Measurements from ENCODE around the gene ZRANB2. TPM values are rescaled to one million over a fixed set of nuclear protein-coding genes. Genes with fewer than 3 reads are reported as not detected.

The ZRANB2 gene
- total and polyA plus RNA-seq, 2 donors (not counting 1 experiment from before 2014, with no cell fraction given), result 40.8 to 86.7 TPM

DNA sequence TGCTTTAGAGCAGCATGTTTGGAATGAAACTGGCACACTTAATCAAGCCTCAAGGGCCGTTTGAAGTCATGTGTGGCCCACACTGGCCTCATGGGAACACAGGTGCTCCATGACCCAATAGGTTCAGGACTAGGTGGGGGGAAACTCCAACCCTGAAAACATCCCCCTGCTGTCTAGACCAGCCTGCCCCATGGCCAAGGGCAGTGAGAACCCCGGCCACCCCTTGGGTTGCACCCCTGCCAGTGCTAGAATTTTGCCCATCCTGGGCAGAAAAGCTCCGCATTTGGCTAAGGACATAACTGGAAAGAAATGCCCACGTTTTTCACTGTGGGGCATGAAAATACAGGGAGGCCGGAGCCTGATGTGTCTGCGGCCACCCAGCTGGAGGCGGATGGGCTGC lies 27.1 kb downstream of the ZRANB2 start:
- H3K9me3 ChIP-seq (ENCODE audit: control insufficient read depth, insufficient read depth, low read depth, low read length), result no peaks in the 10 kb centered on the region
- TF ChIP-seq, protein P1, sequence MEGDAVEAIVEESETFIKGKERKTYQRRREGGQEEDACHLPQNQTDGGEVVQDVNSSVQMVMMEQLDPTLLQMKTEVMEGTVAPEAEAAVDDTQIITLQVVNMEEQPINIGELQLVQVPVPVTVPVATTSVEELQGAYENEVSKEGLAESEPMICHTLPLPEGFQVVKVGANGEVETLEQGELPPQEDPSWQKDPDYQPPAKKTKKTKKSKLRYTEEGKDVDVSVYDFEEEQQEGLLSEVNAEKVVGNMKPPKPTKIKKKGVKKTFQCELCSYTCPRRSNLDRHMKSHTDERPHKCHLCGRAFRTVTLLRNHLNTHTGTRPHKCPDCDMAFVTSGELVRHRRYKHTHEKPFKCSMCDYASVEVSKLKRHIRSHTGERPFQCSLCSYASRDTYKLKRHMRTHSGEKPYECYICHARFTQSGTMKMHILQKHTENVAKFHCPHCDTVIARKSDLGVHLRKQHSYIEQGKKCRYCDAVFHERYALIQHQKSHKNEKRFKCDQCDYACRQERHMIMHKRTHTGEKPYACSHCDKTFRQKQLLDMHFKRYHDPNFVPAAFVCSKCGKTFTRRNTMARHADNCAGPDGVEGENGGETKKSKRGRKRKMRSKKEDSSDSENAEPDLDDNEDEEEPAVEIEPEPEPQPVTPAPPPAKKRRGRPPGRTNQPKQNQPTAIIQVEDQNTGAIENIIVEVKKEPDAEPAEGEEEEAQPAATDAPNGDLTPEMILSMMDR (conservative IDR thresholded peaks at IDR 0.05 in 1 of 2, IDR thresholded peaks at IDR 0.05 in 1 of 2; ENCODE audit: low read depth in 1 of 2, low read length in 2 of 2), result no peak
- no peak for TF ChIP-seq EZH2 (IDR thresholded peaks at IDR 0.05; ENCODE audit: low read length, missing control alignments)
- no peaks in the 10 kb centered on the region for H3K4me1 ChIP-seq (ENCODE audit: control insufficient read depth, extremely low read depth, insufficient read depth, low read length)
- H4K20me1 ChIP-seq (ENCODE audit: control insufficient read depth, extremely low read depth, insufficient read depth, low read length), result no peaks in the 10 kb centered on the region
- no peaks in the 10 kb centered on the region for H3K36me3 ChIP-seq (ENCODE audit: control insufficient read depth, insufficient read depth, low read length)
- no peak overlapping the region for H2AFZ ChIP-seq (ENCODE audit: low read length)
- H3K9ac ChIP-seq (ENCODE audit: insufficient read depth, low read length), result no peak overlapping the region
- H3K79me2 ChIP-seq (ENCODE audit: control insufficient read depth, insufficient read depth, low read length), result no peaks in the 10 kb centered on the region
- no peak overlapping the region for H3K4me3 ChIP-seq (replicated peaks in 1 of 4; ENCODE audit: control extremely low read depth in 1 of 4, insufficient read depth in 1 of 4, low read depth in 3 of 4, low read length in 4 of 4)
- no peak overlapping the region for H3K27ac ChIP-seq (ENCODE audit: insufficient read depth, low read length)
- H3K4me2 ChIP-seq (ENCODE audit: extremely low read depth, insufficient read depth, low read length), result no peak overlapping the region
- no peaks in the 10 kb centered on the region for H3K27me3 ChIP-seq (ENCODE audit: control insufficient read depth, insufficient read depth, low read length)
- DNase-seq (ENCODE audit: low read depth in 2 of 2), result no peak

DNA sequence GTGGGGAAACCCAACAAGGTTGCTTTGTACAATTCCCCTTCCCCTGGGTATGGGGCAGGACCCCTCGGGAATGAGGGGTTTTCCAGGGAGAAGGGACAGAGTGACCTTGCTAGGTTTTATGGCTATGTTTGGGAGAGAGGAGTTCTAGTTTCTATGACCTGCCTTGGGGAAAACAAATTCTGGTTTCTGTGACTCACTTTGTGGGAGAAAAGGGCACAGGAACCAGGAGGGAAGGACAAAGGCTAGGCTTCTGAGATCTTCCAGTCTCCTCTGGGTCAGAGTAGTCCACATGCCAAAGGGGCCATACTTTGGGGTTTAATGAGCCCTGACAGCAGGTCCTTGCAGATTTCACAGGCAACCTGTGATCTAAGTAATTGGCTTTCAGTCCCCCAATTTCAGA lies 27.7 kb downstream of the ZRANB2 start:
- Histone ChIP-seq H3K9me3 (ENCODE audit: control insufficient read depth, insufficient read depth, low read depth, low read length) (no peaks in the 10 kb centered on the region), H3K4me2 (ENCODE audit: extremely low read depth, insufficient read depth, low read length) (no peak overlapping the region), H3K79me2 (ENCODE audit: control insufficient read depth, insufficient read depth, low read length) (no peaks in the 10 kb centered on the region), H2AFZ (ENCODE audit: low read length) (no peak overlapping the region), H3K4me3 (replicated peaks in 1 of 4; ENCODE audit: control extremely low read depth in 1 of 4, insufficient read depth in 1 of 4, low read depth in 3 of 4, low read length in 4 of 4) (no peak overlapping the region), H3K27me3 (ENCODE audit: control insufficient read depth, insufficient read depth, low read length) (peaks cover 3% of the 10 kb centered on the region), H4K20me1 (ENCODE audit: control insufficient read depth, extremely low read depth, insufficient read depth, low read length) (no peaks in the 10 kb centered on the region), H3K36me3 (ENCODE audit: control insufficient read depth, insufficient read depth, low read length) (no peaks in the 10 kb centered on the region), H3K9ac (ENCODE audit: insufficient read depth, low read length) (no peak overlapping the region), H3K4me1 (ENCODE audit: control insufficient read depth, extremely low read depth, insufficient read depth, low read length) (no peaks in the 10 kb centered on the region), H3K27ac (ENCODE audit: insufficient read depth, low read length) (no peak overlapping the region)
- no peak for TF ChIP-seq EZH2 (IDR thresholded peaks at IDR 0.05; ENCODE audit: low read length, missing control alignments)
- TF ChIP-seq, protein P1 (conservative IDR thresholded peaks at IDR 0.05 in 1 of 2, IDR thresholded peaks at IDR 0.05 in 1 of 2; ENCODE audit: low read depth in 1 of 2, low read length in 2 of 2), result no peak
- DNase-seq (ENCODE audit: low read depth in 2 of 2), result no peak

DNA sequence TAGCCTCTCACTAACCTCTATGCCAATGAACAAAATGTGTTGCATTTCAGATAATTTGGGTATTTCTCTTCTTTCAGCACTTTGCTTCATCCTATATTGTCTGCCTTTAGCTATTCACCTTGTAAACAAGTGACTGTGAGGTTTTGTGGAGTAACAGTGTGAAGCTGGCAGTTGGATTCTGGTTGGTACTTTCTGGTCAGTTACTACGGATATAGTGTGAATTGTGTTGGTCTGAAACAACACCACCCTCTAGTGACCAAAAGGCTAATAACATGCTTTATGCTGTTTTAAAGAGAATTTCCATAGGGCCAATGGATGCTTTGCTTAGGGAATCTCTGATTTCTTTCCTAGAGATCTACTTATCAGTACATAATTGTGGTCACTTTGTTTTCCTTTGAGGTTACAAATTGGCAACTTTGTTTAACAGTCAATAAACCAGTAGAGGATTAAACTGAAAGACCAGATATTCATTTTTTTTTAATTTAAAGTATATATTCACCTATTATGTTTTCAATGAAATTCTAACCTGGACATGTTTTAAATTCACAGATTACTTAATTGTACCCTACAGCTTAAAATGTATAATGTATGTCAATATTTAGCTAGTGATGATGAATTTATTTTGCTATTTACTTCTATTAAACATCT lies 30.8 kb downstream of the ZRANB2 start:
- no peak overlapping the region for H3K4me3 ChIP-seq (replicated peaks in 1 of 4; ENCODE audit: control extremely low read depth in 1 of 4, insufficient read depth in 1 of 4, low read depth in 3 of 4, low read length in 4 of 4)
- H3K9me3 ChIP-seq (ENCODE audit: control insufficient read depth, insufficient read depth, low read depth, low read length), result no peaks in the 10 kb centered on the region
- H4K20me1 ChIP-seq (ENCODE audit: control insufficient read depth, extremely low read depth, insufficient read depth, low read length), result no peaks in the 10 kb centered on the region
- peaks cover 21% of the 10 kb centered on the region for H3K27me3 ChIP-seq (ENCODE audit: control insufficient read depth, insufficient read depth, low read length)
- H3K4me1 ChIP-seq (ENCODE audit: control insufficient read depth, extremely low read depth, insufficient read depth, low read length), result no peaks in the 10 kb centered on the region
- no peaks in the 10 kb centered on the region for H3K36me3 ChIP-seq (ENCODE audit: control insufficient read depth, insufficient read depth, low read length)
- no peak overlapping the region for H3K9ac ChIP-seq (ENCODE audit: insufficient read depth, low read length)
- DNase-seq (ENCODE audit: low read depth in 2 of 2), result peak; percentile 57 to 77
- no peak overlapping the region for H2AFZ ChIP-seq (ENCODE audit: low read length)
- TF ChIP-seq, protein P1 (conservative IDR thresholded peaks at IDR 0.05 in 1 of 2, IDR thresholded peaks at IDR 0.05 in 1 of 2; ENCODE audit: low read depth in 1 of 2, low read length in 2 of 2), result peak; percentile 72 to 77
- no peak for TF ChIP-seq EZH2 (IDR thresholded peaks at IDR 0.05; ENCODE audit: low read length, missing control alignments)
- H3K27ac ChIP-seq (ENCODE audit: insufficient read depth, low read length), result no peak overlapping the region
- no peak overlapping the region for H3K4me2 ChIP-seq (ENCODE audit: extremely low read depth, insufficient read depth, low read length)
- no peaks in the 10 kb centered on the region for H3K79me2 ChIP-seq (ENCODE audit: control insufficient read depth, insufficient read depth, low read length)

All from fibroblast of lung (primary cell).